Suprapubic skin (tissue), 4 donors: ENCODE measurements around the gene MRPL54. TPM values are rescaled to one million over a fixed set of nuclear protein-coding genes. Genes with fewer than 3 reads are reported as not detected.

Source experiments
- DNase-seq, 2 donors: peaks; one replicate each; pipeline ENCODE4 v3.0.0-alpha.2; 2019; ENCODE audit warnings: low spot score in 2 of 2
- H3K27ac ChIP-seq: fragments of 200-600 bp; sonication (generic); one replicate; pipeline ENCODE4 v1.5.1; 2019
- H3K27me3 ChIP-seq: fragments of 200-600 bp; sonication (generic); one replicate; pipeline ENCODE4 v1.5.1; 2019
- H3K36me3 ChIP-seq: fragments of 200-600 bp; sonication (generic); one replicate; pipeline ENCODE4 v1.5.1; 2019
- H3K4me1 ChIP-seq: fragments of 200-600 bp; sonication (generic); one replicate; pipeline ENCODE4 v1.5.1; 2019
- H3K4me3 ChIP-seq: fragments of 200-600 bp; sonication (generic); one replicate; pipeline ENCODE4 v1.5.1; 2019; ENCODE audit warnings: mild to moderate bottlenecking
- H3K9me3 ChIP-seq: fragments of 200-600 bp; sonication (generic); one replicate; pipeline ENCODE4 v1.5.1; 2019
- EP300 ChIP-seq: sonication (generic); formaldehyde crosslinking; IDR thresholded peaks from one replicate; pipeline ENCODE4 v1.6.1; 2017; ENCODE audit warnings: antibody characterized with exemption
- POLR2A ChIP-seq, 2 donors: fragments of 450-650 bp; IDR thresholded peaks; one replicate each; pipeline ENCODE4 v1.6.1; 2017; ENCODE audit warnings: antibody characterized with exemption in 2 of 2, mild to moderate bottlenecking in 2 of 2, moderate library complexity in 2 of 2
- POLR2AphosphoS5 ChIP-seq, 3 donors: sonication (generic); formaldehyde crosslinking; IDR thresholded peaks; one replicate each; pipeline ENCODE4 v1.6.1; 2017; ENCODE audit warnings: antibody characterized with exemption in 3 of 3
- WGBS: methylation state at CpG from one replicate; pipeline ENCODE4 v1.1.5; 2018; 5-methylcytosine and 5-hydroxymethylcytosine counted together
- total RNA-seq, 4 donors: library from RNA; depleted of rRNA; stranded (reverse); fragments of >200 nt; gene quantifications; one replicate each; pipeline ENCODE4 v1.1.0, GENCODE V29; 2016
- TF ChIP-seq, protein P1 (sequence below), 2 donors: fragments of 200-600 bp in 1 of 2; fragments of 450-650 bp in 1 of 2; sonication (generic) in 1 of 2; IDR thresholded peaks; one replicate each; pipeline ENCODE4 v1.5.1; 2016 to 2019; ENCODE audit warnings: antibody characterized with exemption in 2 of 2, mild to moderate bottlenecking in 1 of 2, moderate library complexity in 1 of 2

The MRPL54 gene
- total RNA-seq, 4 donors from 2014 or later: 41.5 to 92.6 (median 63.7) TPM

DNA sequence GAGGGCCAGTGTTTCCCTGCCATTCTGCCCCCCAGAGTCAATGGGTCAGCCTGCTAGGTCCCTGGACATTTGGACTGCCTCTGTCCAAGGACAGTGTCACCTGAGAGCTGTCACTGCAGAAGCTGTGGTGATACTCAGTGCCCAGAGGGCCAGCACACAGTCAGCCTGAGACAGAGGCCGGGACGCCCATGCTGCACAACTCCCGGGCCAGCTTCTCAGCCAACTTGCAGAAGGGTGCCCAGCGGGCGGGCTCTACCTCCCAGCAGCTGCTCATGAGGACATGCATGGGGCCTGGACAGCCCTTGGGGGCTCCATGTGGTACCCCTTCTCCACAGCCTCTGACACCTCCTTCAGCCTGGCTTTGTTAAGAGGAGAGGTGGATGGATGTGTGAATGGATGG lies 13.3 kb downstream of the MRPL54 start:
- Histone ChIP-seq H3K4me3 (no peak overlapping the region), H3K4me1 (no peaks in the 10 kb centered on the region), H3K36me3 (no peaks in the 10 kb centered on the region), H3K9me3 (peaks cover 2% of the 10 kb centered on the region), H3K27ac (no peak overlapping the region), H3K27me3 (peaks cover 3% of the 10 kb centered on the region)
- DNase-seq: no peak
- WGBS: no CpG with 5 or more reads among the region's 5 CpGs
- TF ChIP-seq POLR2A (IDR thresholded peaks at IDR 0.05) (no peak), EP300 (no peak)

DNA sequence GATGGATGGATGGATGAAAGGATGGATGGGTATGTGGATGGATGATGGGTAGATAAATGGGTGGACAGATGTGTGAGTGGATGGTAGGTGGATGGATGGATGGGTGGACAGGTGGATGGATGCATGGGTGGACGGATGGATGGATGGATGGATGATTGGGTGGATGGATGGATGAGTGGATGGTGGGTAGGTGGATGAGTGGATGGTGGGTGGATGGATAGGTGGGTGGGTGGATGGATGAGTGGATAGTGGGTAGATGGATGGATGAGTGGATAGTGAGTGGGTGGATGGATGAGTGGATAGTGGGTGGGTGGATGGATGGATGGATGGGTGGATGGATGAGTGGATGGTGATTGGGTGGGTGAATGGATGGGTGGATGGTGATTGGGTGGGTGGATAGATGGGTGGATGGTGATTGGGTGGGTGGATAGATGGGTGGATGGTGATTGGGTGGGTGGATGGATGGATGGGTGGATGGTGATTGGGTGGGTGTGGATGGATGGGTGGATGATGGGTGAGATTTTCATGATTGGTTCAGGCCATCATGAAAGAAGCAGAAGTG lies 14.1 kb downstream of the MRPL54 start:
- DNase-seq: no peak
- Histone ChIP-seq H3K4me1 (no peaks in the 10 kb centered on the region), H3K9me3 (peaks cover 9% of the 10 kb centered on the region), H3K27ac (no peak overlapping the region), H3K4me3 (no peak overlapping the region), H3K36me3 (no peaks in the 10 kb centered on the region), H3K27me3 (peaks cover 3% of the 10 kb centered on the region)
- no peak for TF ChIP-seq POLR2AphosphoS5 (IDR thresholded peaks at IDR 0.05)
- TF ChIP-seq EP300: no peak
- TF ChIP-seq, protein P1, sequence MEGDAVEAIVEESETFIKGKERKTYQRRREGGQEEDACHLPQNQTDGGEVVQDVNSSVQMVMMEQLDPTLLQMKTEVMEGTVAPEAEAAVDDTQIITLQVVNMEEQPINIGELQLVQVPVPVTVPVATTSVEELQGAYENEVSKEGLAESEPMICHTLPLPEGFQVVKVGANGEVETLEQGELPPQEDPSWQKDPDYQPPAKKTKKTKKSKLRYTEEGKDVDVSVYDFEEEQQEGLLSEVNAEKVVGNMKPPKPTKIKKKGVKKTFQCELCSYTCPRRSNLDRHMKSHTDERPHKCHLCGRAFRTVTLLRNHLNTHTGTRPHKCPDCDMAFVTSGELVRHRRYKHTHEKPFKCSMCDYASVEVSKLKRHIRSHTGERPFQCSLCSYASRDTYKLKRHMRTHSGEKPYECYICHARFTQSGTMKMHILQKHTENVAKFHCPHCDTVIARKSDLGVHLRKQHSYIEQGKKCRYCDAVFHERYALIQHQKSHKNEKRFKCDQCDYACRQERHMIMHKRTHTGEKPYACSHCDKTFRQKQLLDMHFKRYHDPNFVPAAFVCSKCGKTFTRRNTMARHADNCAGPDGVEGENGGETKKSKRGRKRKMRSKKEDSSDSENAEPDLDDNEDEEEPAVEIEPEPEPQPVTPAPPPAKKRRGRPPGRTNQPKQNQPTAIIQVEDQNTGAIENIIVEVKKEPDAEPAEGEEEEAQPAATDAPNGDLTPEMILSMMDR (IDR thresholded peaks at IDR 0.05): no peak
- no peak for TF ChIP-seq POLR2A (IDR thresholded peaks at IDR 0.05)
- WGBS: 91% methylated on average over 1 of the region's 1 CpG

DNA sequence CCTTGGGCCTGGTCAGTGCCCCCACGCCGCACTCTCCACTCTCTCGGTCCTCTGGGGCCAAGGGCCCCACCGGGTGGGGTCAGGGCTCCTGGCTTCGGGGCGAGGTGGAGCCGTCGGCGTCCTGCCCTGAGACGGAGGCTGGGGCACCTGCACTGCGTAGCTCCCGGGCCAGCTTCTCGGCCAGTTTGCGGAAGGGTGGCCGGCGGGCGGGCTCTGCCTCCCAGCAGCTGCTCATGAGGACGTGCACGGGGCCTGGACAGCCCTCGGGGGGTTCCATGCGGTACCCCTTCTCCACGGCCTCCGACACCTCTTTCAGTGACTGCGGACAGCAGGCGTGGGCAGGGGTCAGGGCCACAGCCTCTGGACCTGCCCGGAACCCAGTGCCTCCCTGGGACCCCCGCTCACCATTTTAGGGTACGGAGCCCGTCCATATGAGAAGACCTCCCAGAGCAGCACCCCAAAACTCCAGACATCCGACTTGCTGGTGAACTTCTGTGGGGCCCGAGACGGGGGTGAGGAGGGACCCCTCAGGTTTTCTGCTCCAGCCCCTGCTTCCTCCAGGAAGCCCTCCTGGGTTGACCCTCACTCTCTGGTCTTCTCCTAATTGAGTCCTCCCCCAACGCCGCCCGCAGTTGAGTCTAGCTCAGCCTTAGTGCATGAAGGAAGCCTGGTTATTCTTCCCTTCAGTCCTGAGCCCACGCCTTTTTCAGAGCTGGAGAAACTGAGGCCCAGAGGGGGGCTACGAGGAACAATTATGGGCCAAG lies 15.8 kb downstream of the MRPL54 start:
- WGBS: 87% methylated on average over 12 of the region's 37 CpGs
- H3K27ac ChIP-seq: no peak overlapping the region
- H3K4me1 ChIP-seq: no peaks in the 10 kb centered on the region
- TF ChIP-seq EP300 (no peak), POLR2AphosphoS5 (IDR thresholded peaks at IDR 0.05) (no peak), POLR2A (IDR thresholded peaks at IDR 0.05) (no peak)
- TF ChIP-seq, protein P1 (IDR thresholded peaks at IDR 0.05): no peak
- no peaks in the 10 kb centered on the region for H3K36me3 ChIP-seq
- DNase-seq: no peak
- no peak overlapping the region for H3K4me3 ChIP-seq
- peaks cover 13% of the 10 kb centered on the region for H3K27me3 ChIP-seq
- peaks cover 22% of the 10 kb centered on the region for H3K9me3 ChIP-seq

DNA sequence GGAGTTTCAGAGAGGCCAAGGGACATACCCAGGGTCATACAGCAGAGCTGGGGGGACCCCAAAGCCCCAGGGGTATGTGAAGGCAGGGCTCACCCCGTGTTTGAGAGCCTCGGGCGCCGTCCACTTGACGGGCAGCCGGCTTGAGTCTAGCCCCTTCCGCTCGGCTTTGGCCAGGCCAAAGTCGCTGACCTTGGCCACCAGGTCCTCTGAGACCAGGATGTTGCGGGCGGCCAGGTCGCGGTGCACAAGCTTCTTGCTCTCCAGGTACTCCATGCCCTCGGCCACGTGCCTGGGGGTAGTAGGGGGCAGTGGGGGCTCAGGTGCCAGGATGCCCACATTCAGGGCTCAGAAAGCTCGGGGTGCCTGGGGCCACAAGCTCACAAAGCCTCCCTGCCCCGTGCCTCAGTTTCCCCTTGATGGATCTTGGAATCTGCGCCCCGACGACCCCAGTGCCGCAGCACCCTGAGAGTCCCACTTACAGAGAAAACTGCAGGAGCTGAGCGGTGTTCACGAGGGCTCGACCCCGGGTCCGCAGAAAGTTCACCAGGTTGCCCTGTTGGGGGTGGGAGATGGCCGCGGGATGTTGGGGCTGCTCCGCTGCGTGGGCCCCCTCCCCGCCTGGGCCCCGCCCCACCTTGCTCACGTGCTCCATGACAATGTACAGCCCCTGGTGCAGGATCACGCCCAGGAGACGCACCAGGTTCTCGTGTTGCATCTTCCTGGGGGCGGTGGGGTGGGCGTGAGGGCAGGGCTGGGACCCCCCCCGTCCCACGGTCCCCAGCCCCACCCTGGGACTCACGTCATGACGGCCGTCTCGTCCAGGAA lies 16.6 kb downstream of the MRPL54 start:
- H3K4me1 ChIP-seq: no peaks in the 10 kb centered on the region
- TF ChIP-seq EP300 (no peak), POLR2AphosphoS5 (IDR thresholded peaks at IDR 0.05) (no peak), POLR2A (IDR thresholded peaks at IDR 0.05) (no peak)
- TF ChIP-seq, protein P1 (IDR thresholded peaks at IDR 0.05): no peak
- WGBS: 80% methylated on average over 14 of the region's 44 CpGs
- H3K36me3 ChIP-seq: no peaks in the 10 kb centered on the region
- no peak overlapping the region for H3K4me3 ChIP-seq
- DNase-seq: no peak
- H3K27me3 ChIP-seq: peaks cover 22% of the 10 kb centered on the region
- H3K9me3 ChIP-seq: peaks cover 22% of the 10 kb centered on the region
- H3K27ac ChIP-seq: no peak overlapping the region

DNA sequence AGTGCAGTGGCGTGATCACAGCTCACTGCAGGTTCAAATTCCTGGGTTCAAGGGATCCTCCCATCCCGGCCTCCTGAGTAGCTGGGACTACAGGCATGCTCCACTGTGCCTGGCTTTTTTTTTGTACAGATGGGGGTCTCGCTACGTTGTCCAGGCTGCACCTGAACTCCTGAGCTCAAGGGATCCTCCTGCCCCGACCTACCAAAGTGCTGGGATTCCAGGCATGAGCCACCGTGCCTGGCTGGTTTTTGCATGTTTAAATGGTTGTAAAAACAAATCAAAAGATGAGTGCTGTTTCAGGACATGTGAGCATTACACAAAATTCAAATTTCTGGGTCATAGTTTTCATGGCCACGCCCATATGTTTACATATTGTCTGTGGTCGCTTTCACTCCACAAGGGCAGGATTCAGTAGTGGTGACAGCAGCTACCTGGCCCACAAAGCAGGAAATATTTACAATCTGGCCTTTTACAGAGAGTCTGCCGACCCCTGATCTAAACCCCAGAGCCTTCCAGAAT lies 18.4 kb downstream of the MRPL54 start:
- Histone ChIP-seq H3K4me3 (no peak overlapping the region), H3K4me1 (peaks cover 10% of the 10 kb centered on the region), H3K9me3 (peaks cover 22% of the 10 kb centered on the region), H3K27me3 (peaks cover 39% of the 10 kb centered on the region), H3K27ac (no peak overlapping the region), H3K36me3 (no peaks in the 10 kb centered on the region)
- TF ChIP-seq, protein P1 (IDR thresholded peaks at IDR 0.05): no peak
- TF ChIP-seq POLR2A (IDR thresholded peaks at IDR 0.05) (no peak), POLR2AphosphoS5 (IDR thresholded peaks at IDR 0.05) (no peak), EP300 (no peak)
- WGBS: 87% methylated on average over 9 of the region's 9 CpGs
- no peak for DNase-seq
